Esophagus squamous epithelium (tissue), 5 donors: Measurements from ENCODE around the gene NMNAT1. TPM values are rescaled to one million over a fixed set of nuclear protein-coding genes. Genes with fewer than 3 reads are reported as not detected.
"Not testable (repeated sequence)": the region's sequence is repeated elsewhere in the genome, so short reads cannot be mapped to it uniquely, and the experiment has no call there.

Experiments used
- DNase-seq: peaks from one replicate; lab custom pipeline; 2025; lab: John Stamatoyannopoulos, UW
- H3K27ac ChIP-seq, 4 donors: fragments of 200-600 bp; sonication (generic); one replicate each; pipeline ENCODE4 v1.5.1; 2016 to 2019; ENCODE audit warnings: mild to moderate bottlenecking in 1 of 4
- H3K27me3 ChIP-seq, 4 donors: fragments of 200-600 bp; sonication (generic); 1 replicate in 3 of 4; 2 replicates in 1 of 4; pipeline versions ENCODE4 v1.5.1 to v1.6.0; 2017 to 2021; ENCODE audit warnings: antibody characterized with exemption in 1 of 4
- H3K36me3 ChIP-seq, 3 donors: fragments of 200-600 bp; sonication (generic); one replicate each; pipeline ENCODE4 v1.5.1; 2016 to 2019
- H3K4me1 ChIP-seq, 3 donors: fragments of 200-600 bp; sonication (generic); one replicate each; pipeline ENCODE4 v1.5.1; 2017 to 2019
- H3K4me3 ChIP-seq, 4 donors: fragments of 200-600 bp; sonication (generic); 1 replicate in 3 of 4; 2 replicates in 1 of 4; pipeline ENCODE4 v1.5.1; 2016 to 2019; ENCODE audit warnings: mild to moderate bottlenecking in 2 of 4, moderate library complexity in 1 of 4
- H3K9me3 ChIP-seq, 3 donors: fragments of 200-600 bp; sonication (generic); one replicate each; pipeline ENCODE4 v1.5.1; 2016 to 2019
- CTCF ChIP-seq, 6 experiments: fragments of 450-650 bp in 4 of 6; fragments of 200-600 bp in 2 of 6; sonication (generic) in 2 of 6; IDR thresholded peaks; one replicate each; pipeline ENCODE4 v1.5.1; 2016 to 2019; ENCODE audit warnings: antibody characterized with exemption in 6 of 6, mild to moderate bottlenecking in 4 of 6, moderate library complexity in 4 of 6
- POLR2A ChIP-seq, 4 donors: fragments of 450-650 bp; IDR thresholded peaks; one replicate each; pipeline ENCODE4 v1.6.1; 2017; ENCODE audit warnings: antibody characterized with exemption in 4 of 4, mild to moderate bottlenecking in 4 of 4, moderate library complexity in 3 of 4
- WGBS, 2 donors: methylation state at CpG; one replicate each; pipeline ENCODE4 v1.1.5; 2018; 5-methylcytosine and 5-hydroxymethylcytosine counted together
- intact Hi-C: fragments of 100-400 bp; cut with DNase I; formaldehyde crosslinking; loops from one replicate; pipeline ENCODE4 v1.15.0; 2022
- total RNA-seq, 4 donors: library from RNA; depleted of rRNA; stranded (reverse); fragments of >200 nt; gene quantifications; one replicate each; pipeline ENCODE4 v1.1.0, GENCODE V29; 2016
- donor health status: DM: yes; HTN: yes; CAD: no.

The NMNAT1 gene
- total RNA-seq, 4 donors from 2014 or later, result 3.9 to 7.9 (median 6.0) TPM

- H3K4me1 ChIP-seq, result no peaks in the 10 kb centered on the region
- H3K27ac ChIP-seq, result no peak overlapping the region
- DNase-seq, result no peak
- H3K36me3 ChIP-seq, result peaks cover 0 to 3% (median 0%) of the 10 kb centered on the region in 3 donors
- 67 to 84% methylated on average over 5 of the region's 5 CpGs for WGBS, 2 donors
- H3K9me3 ChIP-seq, result no peaks in the 10 kb centered on the region
- no peaks in the 10 kb centered on the region for H3K27me3 ChIP-seq
- TF ChIP-seq POLR2A (IDR thresholded peaks at IDR 0.05) (no peak), CTCF (IDR thresholded peaks at IDR 0.05) (no peak)
- intact Hi-C loops, result loop anchor here (10.0 kb wide), 1 partner anchor 49 kb away; no protein-coding TSS in a partner anchor
- no peak overlapping the region for H3K4me3 ChIP-seq
Observed at GRCh38 chr1:10014016-10014415, 70.7 kb downstream of the NMNAT1 start.

GRCh38 chr1:10019561-10019960, 76.3 kb downstream of the NMNAT1 start:
- H3K27ac ChIP-seq, result no peak overlapping the region
- DNase-seq, result no peak
- no peak overlapping the region for H3K4me3 ChIP-seq
- H3K36me3 ChIP-seq, result no peaks in the 10 kb centered on the region
- TF ChIP-seq CTCF (IDR thresholded peaks at IDR 0.05) (no peak), POLR2A (IDR thresholded peaks at IDR 0.05) (no peak)
- intact Hi-C loops, result loop anchor here (10.0 kb wide), 1 partner anchor 55 kb away; no protein-coding TSS in a partner anchor
- H3K9me3 ChIP-seq, result no peaks in the 10 kb centered on the region
- no peaks in the 10 kb centered on the region for H3K4me1 ChIP-seq
- no peaks in the 10 kb centered on the region for H3K27me3 ChIP-seq

DNA sequence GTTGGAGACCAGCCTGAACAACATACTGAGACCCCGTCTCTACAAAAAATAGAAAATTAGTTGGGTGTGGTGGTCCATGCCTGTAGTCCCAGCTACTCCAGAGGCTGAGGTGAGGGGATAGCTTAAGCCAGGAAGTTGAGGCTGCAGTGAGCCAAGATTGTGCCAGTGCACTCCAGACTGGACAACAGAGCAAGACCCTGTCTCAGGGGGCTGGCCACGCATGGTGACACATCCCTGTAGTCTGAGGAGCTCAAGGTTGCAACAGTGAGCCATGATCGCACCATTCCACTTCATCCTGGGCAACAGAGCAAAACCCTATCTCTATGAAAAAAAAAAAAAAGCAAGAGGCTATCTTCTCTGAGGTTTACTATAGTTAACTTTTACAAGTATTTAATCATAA, 76.8 kb downstream of the NMNAT1 start:
- DNase-seq, result no peak
- Histone ChIP-seq H3K4me1 (no peaks in the 10 kb centered on the region), H3K27me3 (no peaks in the 10 kb centered on the region), H3K36me3 (no peaks in the 10 kb centered on the region), H3K27ac (no peak overlapping the region), H3K4me3 (no peak overlapping the region), H3K9me3 (no peaks in the 10 kb centered on the region)
- WGBS, 2 donors, result 79 to 96% methylated on average over 3 of the region's 3 CpGs
- intact Hi-C loops, result no loop called here
- TF ChIP-seq POLR2A (IDR thresholded peaks at IDR 0.05) (no peak), CTCF (IDR thresholded peaks at IDR 0.05) (no peak)

GRCh38 chr1:10020678-10021077, 77.4 kb downstream of the NMNAT1 start:
- H3K9me3 ChIP-seq, H3K36me3 ChIP-seq, H3K4me1 ChIP-seq, intact Hi-C loops, H3K4me3 ChIP-seq, H3K27ac ChIP-seq, DNase-seq, H3K27me3 ChIP-seq: not testable (repeated sequence)
- 72 to 75% methylated on average over 2 of the region's 2 CpGs for WGBS, 2 donors

DNA sequence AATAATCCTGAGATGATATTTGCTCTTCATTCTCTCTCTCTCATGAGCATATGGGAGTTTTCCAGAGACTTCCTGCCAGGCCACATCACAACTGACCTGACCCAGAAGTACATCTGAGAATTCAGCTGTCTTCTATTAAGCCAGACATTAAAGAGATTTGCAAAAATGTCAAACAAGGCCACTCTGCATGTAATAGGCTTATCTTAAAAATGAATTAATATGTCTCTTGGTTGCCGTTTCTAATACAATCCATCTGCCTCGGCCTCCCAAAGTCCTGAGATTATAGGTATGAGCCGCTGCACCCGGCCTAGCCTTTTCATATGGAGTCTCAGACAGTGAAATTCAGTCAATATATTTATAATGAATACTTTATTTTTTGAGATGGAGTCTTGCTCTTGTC, 78.7 kb downstream of the NMNAT1 start:
- H3K27me3 ChIP-seq, H3K9me3 ChIP-seq, H3K4me3 ChIP-seq, intact Hi-C loops, H3K27ac ChIP-seq, H3K36me3 ChIP-seq, DNase-seq, H3K4me1 ChIP-seq: not testable (repeated sequence)
- 76 to 80% methylated on average over 4 of the region's 4 CpGs for WGBS, 2 donors

DNA sequence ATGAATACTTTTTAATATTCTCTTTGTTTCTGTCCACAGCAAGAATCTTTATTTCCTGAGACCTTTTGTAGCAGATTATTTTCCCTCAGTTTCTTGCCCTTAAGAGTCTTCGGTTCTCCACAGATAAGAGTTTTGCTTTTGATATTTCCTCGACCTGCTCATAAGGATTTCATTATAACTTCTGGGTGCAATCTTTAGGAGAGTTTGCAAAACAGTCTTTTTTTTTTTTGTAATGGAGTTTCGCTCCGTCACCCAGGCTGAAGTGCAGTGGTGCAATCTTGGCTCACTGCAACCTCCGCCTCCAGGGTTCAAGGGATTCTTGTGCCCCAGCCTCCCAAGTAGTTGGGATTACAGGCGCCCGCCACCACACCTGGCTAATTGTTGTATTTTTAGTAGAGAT, 79.4 kb downstream of the NMNAT1 start:
- H3K4me3 ChIP-seq, result no peak overlapping the region
- 88 to 92% methylated on average over 7 of the region's 7 CpGs for WGBS, 2 donors
- intact Hi-C loops, result no loop called here
- TF ChIP-seq CTCF (IDR thresholded peaks at IDR 0.05) (no peak), POLR2A (IDR thresholded peaks at IDR 0.05) (no peak)
- DNase-seq, result no peak
- no peak overlapping the region for H3K27ac ChIP-seq
- H3K36me3 ChIP-seq, result no peaks in the 10 kb centered on the region
- H3K27me3 ChIP-seq, result no peaks in the 10 kb centered on the region
- no peaks in the 10 kb centered on the region for H3K9me3 ChIP-seq
- H3K4me1 ChIP-seq, result no peaks in the 10 kb centered on the region
